WTC11 (cell line): ENCODE results near the gene WDR49. TPM values are rescaled to one million over a fixed set of nuclear protein-coding genes. Genes with fewer than 3 reads are reported as not detected.

ENCODE experiments used
- ATAC-seq: fragments of 200-7000 bp; cut with Tn5 transposase; 2 replicates; pipeline ENCODE4 v1.10.0; 2021; ENCODE audit warnings: mild to moderate bottlenecking, moderate library complexity
- CTCF ChIA-PET: fragments of 300-600 bp; sonication (Branson Sonifier 250); formaldehyde crosslinking; loops from one replicate; lab custom pipeline; 2021; ENCODE audit warnings: antibody characterized with exemption; lab: Charles Lee
- POLR2A ChIA-PET: fragments of 350-600 bp; sonication (Branson Sonifier 250); formaldehyde crosslinking; loops from one replicate; lab custom pipeline; 2021; ENCODE audit warnings: antibody characterized with exemption; lab: Charles Lee
- DNase-seq: peaks from one replicate; pipeline ENCODE4 v3.0.0; 2021; ENCODE audit warnings: low spot score
- H3K27ac Mint-ChIP-seq: 2 replicates; pipeline ENCODE4 v1.8.0; 2021; ENCODE audit warnings: mixed read lengths
- H3K27me3 Mint-ChIP-seq: 2 replicates; pipeline ENCODE4 v1.8.0; 2021; ENCODE audit warnings: low read depth, mild to moderate bottlenecking, moderate library complexity, mixed read lengths
- H3K36me3 Mint-ChIP-seq: 2 replicates; pipeline ENCODE4 v1.8.0; 2021; ENCODE audit warnings: mixed read lengths
- H3K4me1 Mint-ChIP-seq: 2 replicates; pipeline ENCODE4 v1.8.0; 2022; ENCODE audit warnings: mixed read lengths
- H3K4me3 Mint-ChIP-seq: 2 replicates; pipeline ENCODE4 v1.8.0; 2021; ENCODE audit warnings: mild to moderate bottlenecking, moderate library complexity, mixed read lengths
- H3K9me3 Mint-ChIP-seq: 2 replicates; pipeline ENCODE4 v1.8.0; 2021; ENCODE audit warnings: mixed read lengths
- ATF2 ChIP-seq: sonication (generic); formaldehyde crosslinking; IDR thresholded peaks from 2 replicates; pipeline ENCODE4 v1.8.1; 2022; ENCODE audit warnings: low read depth, missing genetic modification reagents, borderline replicate concordance
- CREB1 ChIP-seq: sonication (generic); formaldehyde crosslinking; IDR thresholded peaks from 2 replicates; pipeline ENCODE4 v1.8.0; 2023; ENCODE audit warnings: mild to moderate bottlenecking, missing genetic modification reagents
- CREM ChIP-seq: sonication (generic); formaldehyde crosslinking; IDR thresholded peaks from 2 replicates; pipeline ENCODE4 v1.8.1; 2022; ENCODE audit warnings: mild to moderate bottlenecking, missing genetic modification reagents, moderate library complexity
- E2F4 ChIP-seq: sonication (generic); formaldehyde crosslinking; IDR thresholded peaks from 2 replicates; pipeline ENCODE4 v1.8.1; 2022; ENCODE audit warnings: low read depth, mild to moderate bottlenecking, moderate library complexity, missing genetic modification reagents, borderline replicate concordance
- EMX1 ChIP-seq: fragments of 250-450 bp; sonication (Bioruptor Pico); IDR thresholded peaks from 2 replicates; pipeline ENCODE4 v1.8.0; 2021; ENCODE audit warnings: mild to moderate bottlenecking
- FOXJ3 ChIP-seq: sonication (generic); formaldehyde crosslinking; IDR thresholded peaks from 2 replicates; pipeline ENCODE4 v1.9.0; 2021; ENCODE audit warnings: missing genetic modification reagents, mild to moderate bottlenecking, borderline replicate concordance
- GABPB1 ChIP-seq: sonication (generic); formaldehyde crosslinking; IDR thresholded peaks from 2 replicates; pipeline ENCODE4 v1.8.1; 2023; ENCODE audit warnings: mild to moderate bottlenecking, missing genetic modification reagents
- JAZF1 ChIP-seq: fragments of 250-450 bp; sonication (Bioruptor Pico); IDR thresholded peaks from 2 replicates; pipeline ENCODE4 v1.9.0; 2021; ENCODE audit warnings: moderate library complexity, mild to moderate bottlenecking, inconsistent platforms
- MAX ChIP-seq: sonication (generic); formaldehyde crosslinking; IDR thresholded peaks from 2 replicates; pipeline ENCODE4 v1.8.0; 2022; ENCODE audit warnings: mild to moderate bottlenecking, missing genetic modification reagents
- MXD4 ChIP-seq: fragments of 250-450 bp; sonication (Bioruptor Pico); IDR thresholded peaks from 2 replicates; pipeline ENCODE4 v1.8.0; 2021; ENCODE audit warnings: mild to moderate bottlenecking, moderate library complexity, borderline replicate concordance
- MYBL2 ChIP-seq: sonication (generic); formaldehyde crosslinking; IDR thresholded peaks from 2 replicates; pipeline ENCODE4 v1.8.1; 2023; ENCODE audit warnings: mild to moderate bottlenecking, moderate library complexity, missing genetic modification reagents
- NFYB ChIP-seq: sonication (generic); formaldehyde crosslinking; conservative IDR thresholded peaks from 2 replicates; pipeline ENCODE4 v1.8.0; 2022; ENCODE audit warnings: low read depth, missing genetic modification reagents
- SMAD3 ChIP-seq: sonication (generic); formaldehyde crosslinking; IDR thresholded peaks from 2 replicates; pipeline ENCODE4 v1.8.0; 2022; ENCODE audit warnings: missing genetic modification reagents, mild to moderate bottlenecking, borderline replicate concordance
- SMAD4 ChIP-seq: sonication (generic); formaldehyde crosslinking; IDR thresholded peaks from 2 replicates; pipeline ENCODE4 v1.8.0; 2022; ENCODE audit warnings: mild to moderate bottlenecking, missing genetic modification reagents
- SOX15 ChIP-seq: fragments of 250-450 bp; sonication (Bioruptor Pico); IDR thresholded peaks from 2 replicates; pipeline ENCODE4 v1.9.0; 2021; ENCODE audit warnings: mild to moderate bottlenecking
- TP53 ChIP-seq: sonication (generic); formaldehyde crosslinking; IDR thresholded peaks from 2 replicates; pipeline ENCODE4 v1.8.1; 2023; ENCODE audit warnings: mild to moderate bottlenecking, missing genetic modification reagents
- ZNF317 ChIP-seq: sonication (generic); formaldehyde crosslinking; IDR thresholded peaks from 2 replicates; pipeline ENCODE4 v1.8.1; 2023; ENCODE audit warnings: low read depth, mild to moderate bottlenecking, moderate library complexity, missing genetic modification reagents, borderline replicate concordance
- ZNF396 ChIP-seq: fragments of 250-450 bp; sonication (Bioruptor Pico); IDR thresholded peaks from 2 replicates; pipeline ENCODE4 v1.8.0; 2021; ENCODE audit warnings: mild to moderate bottlenecking, moderate library complexity, borderline replicate concordance
- ZNF423 ChIP-seq: fragments of 250-450 bp; sonication (Bioruptor Pico); IDR thresholded peaks from 2 replicates; pipeline ENCODE4 v2.1.2; 2022; ENCODE audit warnings: mild to moderate bottlenecking, moderate library complexity
- ZNF425 ChIP-seq: fragments of 250-450 bp; sonication (Bioruptor Pico); conservative IDR thresholded peaks from 2 replicates; pipeline ENCODE4 v1.9.0; 2021; ENCODE audit warnings: mild to moderate bottlenecking
- total RNA-seq: library from RNA; stranded (reverse); gene quantifications from 3 replicates; pipeline ENCODE4 v1.2.3, GENCODE V29; 2021
- TF ChIP-seq, protein P1 (sequence below): fragments of 200-600 bp; IDR thresholded peaks from 2 replicates; pipeline ENCODE4 v1.8.0; 2022; ENCODE audit warnings: antibody characterized with exemption
- TF ChIP-seq, protein P2 (sequence below): sonication (generic); formaldehyde crosslinking; IDR thresholded peaks from 2 replicates; pipeline ENCODE4 v1.8.1; 2023; ENCODE audit warnings: mild to moderate bottlenecking, missing genetic modification reagents
- TF ChIP-seq, protein P3 (sequence below): fragments of 250-450 bp; sonication (Bioruptor Pico); IDR thresholded peaks from 2 replicates; pipeline ENCODE4 v1.8.0; 2021; ENCODE audit warnings: mild to moderate bottlenecking
- TF ChIP-seq, protein P4 (sequence below): sonication (generic); formaldehyde crosslinking; IDR thresholded peaks from 2 replicates; pipeline ENCODE4 v1.8.1; 2022; ENCODE audit warnings: mild to moderate bottlenecking, moderate library complexity, missing genetic modification reagents
- TF ChIP-seq, protein P5 (sequence below): sonication (generic); formaldehyde crosslinking; IDR thresholded peaks from 2 replicates; pipeline ENCODE4 v1.8.1; 2023; ENCODE audit warnings: mild to moderate bottlenecking, missing genetic modification reagents

Gene WDR49
- total RNA-seq, 1 experiment from 2014 or later, result 0.92 TPM

DNA sequence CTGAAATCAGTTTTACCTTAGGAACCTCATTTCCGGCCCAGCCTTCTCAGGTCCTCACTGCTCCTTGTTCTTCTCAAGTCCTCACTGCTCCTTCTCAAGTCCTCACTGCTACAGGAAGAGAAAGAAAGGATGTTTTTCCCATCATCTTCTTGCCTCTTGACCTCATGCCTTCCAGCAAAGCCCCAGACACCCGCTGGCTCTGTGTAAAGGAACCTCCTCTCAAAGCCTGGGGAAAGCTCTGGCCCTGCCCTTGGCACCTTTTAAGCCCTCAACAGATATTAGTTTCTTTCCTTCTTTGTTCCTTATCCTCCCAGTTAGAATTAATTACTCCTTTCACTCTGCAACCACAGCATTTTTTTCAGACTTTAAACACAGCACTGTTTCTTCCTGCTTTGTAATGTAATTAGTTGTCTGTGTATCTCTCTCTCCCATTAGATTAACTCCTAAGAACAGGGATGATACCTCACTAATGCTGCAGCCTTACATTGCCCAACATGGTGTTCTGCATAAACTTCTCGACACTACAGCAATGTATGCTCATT, 4.0 kb upstream of the WDR49 start (continued):
- TF ChIP-seq ZNF425 (CRISPR knock-in tag) (no peak), ATF2 (CRISPR knock-in tag) (no peak), SOX15 (CRISPR knock-in tag) (no peak), ZNF423 (CRISPR knock-in tag) (no peak), TP53 (no peak), CREB1 (CRISPR knock-in tag) (no peak), ZNF396 (CRISPR knock-in tag) (no peak), NFYB (CRISPR knock-in tag) (no peak), ZNF317 (CRISPR knock-in tag) (no peak), SMAD3 (CRISPR knock-in tag) (no peak), GABPB1 (no peak), JAZF1 (no peak)
- TF ChIP-seq, protein P1, sequence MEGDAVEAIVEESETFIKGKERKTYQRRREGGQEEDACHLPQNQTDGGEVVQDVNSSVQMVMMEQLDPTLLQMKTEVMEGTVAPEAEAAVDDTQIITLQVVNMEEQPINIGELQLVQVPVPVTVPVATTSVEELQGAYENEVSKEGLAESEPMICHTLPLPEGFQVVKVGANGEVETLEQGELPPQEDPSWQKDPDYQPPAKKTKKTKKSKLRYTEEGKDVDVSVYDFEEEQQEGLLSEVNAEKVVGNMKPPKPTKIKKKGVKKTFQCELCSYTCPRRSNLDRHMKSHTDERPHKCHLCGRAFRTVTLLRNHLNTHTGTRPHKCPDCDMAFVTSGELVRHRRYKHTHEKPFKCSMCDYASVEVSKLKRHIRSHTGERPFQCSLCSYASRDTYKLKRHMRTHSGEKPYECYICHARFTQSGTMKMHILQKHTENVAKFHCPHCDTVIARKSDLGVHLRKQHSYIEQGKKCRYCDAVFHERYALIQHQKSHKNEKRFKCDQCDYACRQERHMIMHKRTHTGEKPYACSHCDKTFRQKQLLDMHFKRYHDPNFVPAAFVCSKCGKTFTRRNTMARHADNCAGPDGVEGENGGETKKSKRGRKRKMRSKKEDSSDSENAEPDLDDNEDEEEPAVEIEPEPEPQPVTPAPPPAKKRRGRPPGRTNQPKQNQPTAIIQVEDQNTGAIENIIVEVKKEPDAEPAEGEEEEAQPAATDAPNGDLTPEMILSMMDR, result no peak
- TF ChIP-seq, protein P2, sequence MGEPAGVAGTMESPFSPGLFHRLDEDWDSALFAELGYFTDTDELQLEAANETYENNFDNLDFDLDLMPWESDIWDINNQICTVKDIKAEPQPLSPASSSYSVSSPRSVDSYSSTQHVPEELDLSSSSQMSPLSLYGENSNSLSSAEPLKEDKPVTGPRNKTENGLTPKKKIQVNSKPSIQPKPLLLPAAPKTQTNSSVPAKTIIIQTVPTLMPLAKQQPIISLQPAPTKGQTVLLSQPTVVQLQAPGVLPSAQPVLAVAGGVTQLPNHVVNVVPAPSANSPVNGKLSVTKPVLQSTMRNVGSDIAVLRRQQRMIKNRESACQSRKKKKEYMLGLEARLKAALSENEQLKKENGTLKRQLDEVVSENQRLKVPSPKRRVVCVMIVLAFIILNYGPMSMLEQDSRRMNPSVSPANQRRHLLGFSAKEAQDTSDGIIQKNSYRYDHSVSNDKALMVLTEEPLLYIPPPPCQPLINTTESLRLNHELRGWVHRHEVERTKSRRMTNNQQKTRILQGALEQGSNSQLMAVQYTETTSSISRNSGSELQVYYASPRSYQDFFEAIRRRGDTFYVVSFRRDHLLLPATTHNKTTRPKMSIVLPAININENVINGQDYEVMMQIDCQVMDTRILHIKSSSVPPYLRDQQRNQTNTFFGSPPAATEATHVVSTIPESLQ (CRISPR knock-in tag), result no peak

GRCh38 chr3:167656821-167657220, 3.1 kb upstream of the WDR49 start:
- Mint-ChIP-seq H3K9me3 (peaks cover 9% of the 10 kb centered on the region), H3K27me3 (no peaks in the 10 kb centered on the region), H3K27ac (no peak overlapping the region; the same call in 1 of the 2 replicates), H3K4me1 (peaks cover 27% of the 10 kb centered on the region), H3K4me3 (no peak overlapping the region), H3K36me3 (no peaks in the 10 kb centered on the region)
- POLR2A ChIA-PET, result no interaction called here
- no peak for ATAC-seq
- CTCF ChIA-PET, result no interaction called here
- no peak for DNase-seq
- TF ChIP-seq CREM (CRISPR knock-in tag) (no peak), MXD4 (CRISPR knock-in tag) (no peak), MAX (CRISPR knock-in tag) (no peak), MYBL2 (no peak), FOXJ3 (no peak), SMAD4 (no peak), EMX1 (CRISPR knock-in tag) (no peak), E2F4 (CRISPR knock-in tag) (no peak)
- TF ChIP-seq, protein P3, sequence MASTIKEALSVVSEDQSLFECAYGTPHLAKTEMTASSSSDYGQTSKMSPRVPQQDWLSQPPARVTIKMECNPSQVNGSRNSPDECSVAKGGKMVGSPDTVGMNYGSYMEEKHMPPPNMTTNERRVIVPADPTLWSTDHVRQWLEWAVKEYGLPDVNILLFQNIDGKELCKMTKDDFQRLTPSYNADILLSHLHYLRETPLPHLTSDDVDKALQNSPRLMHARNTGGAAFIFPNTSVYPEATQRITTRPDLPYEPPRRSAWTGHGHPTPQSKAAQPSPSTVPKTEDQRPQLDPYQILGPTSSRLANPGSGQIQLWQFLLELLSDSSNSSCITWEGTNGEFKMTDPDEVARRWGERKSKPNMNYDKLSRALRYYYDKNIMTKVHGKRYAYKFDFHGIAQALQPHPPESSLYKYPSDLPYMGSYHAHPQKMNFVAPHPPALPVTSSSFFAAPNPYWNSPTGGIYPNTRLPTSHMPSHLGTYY (CRISPR knock-in tag), result no peak
- TF ChIP-seq, protein P4, sequence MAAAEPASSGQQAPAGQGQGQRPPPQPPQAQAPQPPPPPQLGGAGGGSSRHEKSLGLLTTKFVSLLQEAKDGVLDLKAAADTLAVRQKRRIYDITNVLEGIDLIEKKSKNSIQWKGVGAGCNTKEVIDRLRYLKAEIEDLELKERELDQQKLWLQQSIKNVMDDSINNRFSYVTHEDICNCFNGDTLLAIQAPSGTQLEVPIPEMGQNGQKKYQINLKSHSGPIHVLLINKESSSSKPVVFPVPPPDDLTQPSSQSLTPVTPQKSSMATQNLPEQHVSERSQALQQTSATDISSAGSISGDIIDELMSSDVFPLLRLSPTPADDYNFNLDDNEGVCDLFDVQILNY (CRISPR knock-in tag), result no peak
- TF ChIP-seq, protein P5, sequence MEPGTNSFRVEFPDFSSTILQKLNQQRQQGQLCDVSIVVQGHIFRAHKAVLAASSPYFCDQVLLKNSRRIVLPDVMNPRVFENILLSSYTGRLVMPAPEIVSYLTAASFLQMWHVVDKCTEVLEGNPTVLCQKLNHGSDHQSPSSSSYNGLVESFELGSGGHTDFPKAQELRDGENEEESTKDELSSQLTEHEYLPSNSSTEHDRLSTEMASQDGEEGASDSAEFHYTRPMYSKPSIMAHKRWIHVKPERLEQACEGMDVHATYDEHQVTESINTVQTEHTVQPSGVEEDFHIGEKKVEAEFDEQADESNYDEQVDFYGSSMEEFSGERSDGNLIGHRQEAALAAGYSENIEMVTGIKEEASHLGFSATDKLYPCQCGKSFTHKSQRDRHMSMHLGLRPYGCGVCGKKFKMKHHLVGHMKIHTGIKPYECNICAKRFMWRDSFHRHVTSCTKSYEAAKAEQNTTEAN, result no peak
